Gastroesophageal sphincter (tissue), 4 donors: Measurements from ENCODE around the gene SYT1. TPM values are rescaled to one million over a fixed set of nuclear protein-coding genes. Genes with fewer than 3 reads are reported as not detected.
A peak's percentile ranks its signal among the peaks of the same experiment; 100 is the strongest.

Source experiments
- ATAC-seq: fragments of 150-250 bp; one replicate; pipeline ENCODE4 v1.9.1; 2016; ENCODE audit warnings: mild to moderate bottlenecking, moderate library complexity
- H3K27ac ChIP-seq, 4 donors: fragments of 200-600 bp; sonication (generic) in 3 of 4; 1 replicate in 3 of 4; 2 replicates in 1 of 4; pipeline ENCODE4 v1.5.1; 2016 to 2019
- H3K27me3 ChIP-seq: fragments of 200-600 bp; sonication (generic); one replicate; pipeline ENCODE4 v1.5.1; 2019
- H3K36me3 ChIP-seq, 2 donors: fragments of 200-600 bp; sonication (generic); one replicate each; pipeline ENCODE4 v1.5.1; 2019; ENCODE audit warnings: control low read depth in 1 of 2
- H3K4me1 ChIP-seq, 3 donors: fragments of 200-600 bp; sonication (generic); 1 replicate in 2 of 3; 2 replicates in 1 of 3; pipeline ENCODE4 v1.5.1; 2016 to 2019; ENCODE audit warnings: control low read depth in 2 of 3
- H3K4me3 ChIP-seq, 2 donors: fragments of 200-600 bp; sonication (generic); one replicate each; pipeline ENCODE4 v1.5.1; 2019; ENCODE audit warnings: mild to moderate bottlenecking in 1 of 2, moderate library complexity in 1 of 2
- H3K9me3 ChIP-seq, 3 donors: fragments of 200-600 bp; sonication (generic); one replicate each; pipeline ENCODE4 v1.5.1; 2017 to 2019; ENCODE audit warnings: control low read depth in 2 of 3
- CTCF ChIP-seq, 4 experiments: fragments of 200-600 bp in 2 of 4; fragments of 450-650 bp in 2 of 4; sonication (generic) in 1 of 4; IDR thresholded peaks; one replicate each; pipeline ENCODE4 v1.5.1; 2017 to 2019; ENCODE audit warnings: antibody characterized with exemption in 4 of 4, mild to moderate bottlenecking in 2 of 4, moderate library complexity in 2 of 4
- EP300 ChIP-seq: sonication (generic); formaldehyde crosslinking; IDR thresholded peaks from one replicate; pipeline ENCODE4 v1.6.1; 2017; ENCODE audit warnings: antibody characterized with exemption, mild to moderate bottlenecking
- POLR2A ChIP-seq, 2 donors: fragments of 450-650 bp; IDR thresholded peaks; one replicate each; pipeline ENCODE4 v1.6.1; 2017; ENCODE audit warnings: antibody characterized with exemption in 2 of 2, mild to moderate bottlenecking in 2 of 2, moderate library complexity in 1 of 2
- POLR2AphosphoS5 ChIP-seq: sonication (generic); formaldehyde crosslinking; IDR thresholded peaks from one replicate; pipeline ENCODE4 v1.6.1; 2017; ENCODE audit warnings: antibody characterized with exemption
- WGBS, 2 donors: methylation state at CpG; one replicate each; pipeline ENCODE4 v1.1.5; 2018; ENCODE audit warnings: low coverage in 1 of 2; 5-methylcytosine and 5-hydroxymethylcytosine counted together
- total RNA-seq, 4 donors: library from RNA; depleted of rRNA; stranded (reverse); fragments of >200 nt; gene quantifications; one replicate each; pipeline ENCODE4 v1.1.0, GENCODE V29; 2016

SYT1 gene
- total RNA-seq, 4 donors from 2014 or later: 1.9 to 6.6 (median 3.5) TPM

- Histone ChIP-seq H3K27ac (no peak overlapping the region), H3K4me3 (no peak overlapping the region), H3K27me3 (no peaks in the 10 kb centered on the region), H3K36me3 (no peaks in the 10 kb centered on the region), H3K9me3 (no peaks in the 10 kb centered on the region), H3K4me1 (no peaks in the 10 kb centered on the region)
- no peak for TF ChIP-seq CTCF (IDR thresholded peaks at IDR 0.05)
- ATAC-seq: peak; percentile 34
- 60 to 71% methylated on average over 7 to 9 of the region's 9 CpGs for WGBS, 2 donors
Observed at GRCh38 chr12:79302162-79302814, 437.7 kb downstream of the SYT1 start.

- Histone ChIP-seq H3K36me3 (no peaks in the 10 kb centered on the region), H3K9me3 (no peaks in the 10 kb centered on the region), H3K27ac (no peak overlapping the region), H3K4me1 (no peaks in the 10 kb centered on the region), H3K27me3 (no peaks in the 10 kb centered on the region), H3K4me3 (no peak overlapping the region)
- TF ChIP-seq EP300 (no peak), POLR2A (IDR thresholded peaks at IDR 0.05) (no peak), POLR2AphosphoS5 (no peak), CTCF (IDR thresholded peaks at IDR 0.05) (no peak)
- no peak for ATAC-seq
- WGBS, 2 donors: 87 to 94% methylated on average over 3 to 4 of the region's 16 CpGs
Observed at GRCh38 chr12:79307340-79307739, 442.8 kb downstream of the SYT1 start.

- Histone ChIP-seq H3K27ac (no peak overlapping the region), H3K36me3 (no peaks in the 10 kb centered on the region), H3K4me1 (no peaks in the 10 kb centered on the region), H3K9me3 (peaks cover 0 to under 1% (median 0%) of the 10 kb centered on the region in 3 donors), H3K27me3 (no peaks in the 10 kb centered on the region), H3K4me3 (no peak overlapping the region)
- ATAC-seq: no peak
- TF ChIP-seq EP300: no peak
- no peak for TF ChIP-seq POLR2A (IDR thresholded peaks at IDR 0.05)
- WGBS, 2 donors: 40 to 58% methylated on average over 2 of the region's 2 CpGs
Observed at GRCh38 chr12:79309039-79309438, 444.5 kb downstream of the SYT1 start.

- H3K27ac ChIP-seq: no peak overlapping the region
- peaks cover 0 to 4% (median 0%) of the 10 kb centered on the region in 3 donors for H3K9me3 ChIP-seq
- no peaks in the 10 kb centered on the region for H3K4me1 ChIP-seq
- 55 to 58% methylated on average over 5 to 6 of the region's 10 CpGs for WGBS, 2 donors
- H3K36me3 ChIP-seq: no peaks in the 10 kb centered on the region
- ATAC-seq: no peak
- H3K27me3 ChIP-seq: no peaks in the 10 kb centered on the region
- H3K4me3 ChIP-seq: no peak overlapping the region
- TF ChIP-seq POLR2A (IDR thresholded peaks at IDR 0.05) (no peak), POLR2AphosphoS5 (no peak), EP300 (no peak), CTCF (IDR thresholded peaks at IDR 0.05) (no peak)
Observed at GRCh38 chr12:79317179-79317847, 452.7 kb downstream of the SYT1 start.

GRCh38 chr12:79322905-79323304 lies 458.3 kb downstream of the SYT1 start:
- no peak overlapping the region for H3K4me3 ChIP-seq
- WGBS, 2 donors: 40 to 78% methylated on average over 1 of the region's 1 CpG
- H3K9me3 ChIP-seq: no peaks in the 10 kb centered on the region
- no peaks in the 10 kb centered on the region for H3K36me3 ChIP-seq
- TF ChIP-seq POLR2A (IDR thresholded peaks at IDR 0.05): no peak
- no peak for TF ChIP-seq EP300
- no peak for TF ChIP-seq POLR2AphosphoS5
- TF ChIP-seq CTCF (IDR thresholded peaks at IDR 0.05): no peak
- no peaks in the 10 kb centered on the region for H3K4me1 ChIP-seq
- ATAC-seq: no peak
- H3K27me3 ChIP-seq: no peaks in the 10 kb centered on the region
- no peak overlapping the region for H3K27ac ChIP-seq
